HG03378 (cell line): ENCODE data around the gene DRD3.

Experiments used
- ATAC-seq: cut with Tn5 transposase; IDR thresholded peaks from one replicate; pipeline ENCODE4 v1.9.1; 2021; ENCODE audit warnings: mild to moderate bottlenecking, moderate library complexity; ENCODE audit not compliant: unreplicated experiment

The DRD3 gene

DNA sequence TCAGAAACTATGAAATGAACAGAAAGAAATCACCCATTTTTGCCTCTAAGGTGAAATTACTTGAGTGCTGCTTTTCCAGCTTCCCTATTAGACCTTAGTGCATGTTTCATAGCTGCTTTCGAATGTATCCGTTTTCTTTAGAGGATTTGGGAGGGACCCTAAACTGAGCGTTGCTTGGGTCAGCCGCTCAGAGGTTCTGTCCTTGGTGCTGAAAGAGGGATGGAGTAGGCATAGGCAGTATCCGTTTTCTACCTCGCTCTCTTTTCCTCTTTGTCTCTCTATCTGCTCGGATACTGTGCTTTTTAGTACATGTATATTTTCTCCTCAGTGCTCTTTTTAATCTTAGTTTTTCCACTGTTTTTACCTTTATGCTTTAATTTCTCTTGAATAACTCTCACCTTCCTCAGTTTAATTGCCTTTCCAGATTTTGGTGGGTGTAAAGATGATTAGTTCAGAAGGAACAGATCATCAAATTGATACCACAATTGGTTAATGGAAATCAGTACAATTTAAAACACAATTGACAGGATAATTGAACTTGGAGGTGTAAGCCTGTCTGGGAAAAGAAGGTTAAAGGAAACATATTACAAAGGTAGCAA, at the start of gene DRD3:
Gene DRD3, minus strand, starts transcription at position 283 of the 599 bp plus-strand sequence. CDS start 7,060 bp downstream, outside the sequence.
- ATAC-seq, result no peak

- no peak for ATAC-seq
Observed at GRCh38 chr3:114227076-114227475, 48.2 kb upstream of the DRD3 start.

DNA sequence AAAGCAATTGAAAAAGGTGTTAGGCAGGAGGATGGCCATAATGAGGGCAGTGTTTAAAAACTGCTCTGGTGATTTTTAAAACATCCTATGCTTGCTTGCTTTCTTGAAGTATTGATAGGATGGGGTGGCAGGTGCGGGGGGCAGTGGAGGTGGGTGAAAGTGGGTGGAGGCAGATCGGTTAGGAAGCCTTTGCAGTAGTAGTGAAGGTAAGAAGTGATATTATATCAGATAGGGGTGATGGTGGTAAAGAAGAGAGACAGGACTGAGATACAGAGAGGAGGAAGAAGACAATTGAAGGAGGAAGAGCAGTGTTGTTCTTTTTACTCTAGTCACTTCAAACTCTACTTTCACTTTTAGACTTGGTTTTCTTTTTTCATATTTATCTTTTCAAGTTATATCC, 47.5 kb upstream of the DRD3 start:
- no peak for ATAC-seq

GRCh38 chr3:114223143-114223542, 44.3 kb upstream of the DRD3 start:
- ATAC-seq, result peak; percentile 87

DNA sequence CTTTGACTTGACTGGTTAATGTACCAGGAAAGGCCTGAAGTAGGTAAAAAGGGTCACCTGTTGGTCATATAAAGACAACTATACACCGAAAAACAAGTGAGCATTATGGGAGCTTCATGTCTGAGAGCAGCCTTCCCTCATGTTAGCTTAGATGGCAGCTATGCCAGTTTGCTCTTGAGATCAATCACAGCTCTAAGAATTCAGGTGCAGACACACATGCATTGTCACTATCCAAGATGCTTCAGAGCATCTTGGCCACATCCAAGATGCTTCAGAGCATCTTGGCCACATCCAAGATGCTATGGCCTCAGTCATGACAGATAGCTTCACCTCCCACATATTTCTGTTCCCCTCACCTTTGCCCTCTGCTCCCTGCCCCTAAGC, 43.0 kb upstream of the DRD3 start:
- no peak for ATAC-seq

DNA sequence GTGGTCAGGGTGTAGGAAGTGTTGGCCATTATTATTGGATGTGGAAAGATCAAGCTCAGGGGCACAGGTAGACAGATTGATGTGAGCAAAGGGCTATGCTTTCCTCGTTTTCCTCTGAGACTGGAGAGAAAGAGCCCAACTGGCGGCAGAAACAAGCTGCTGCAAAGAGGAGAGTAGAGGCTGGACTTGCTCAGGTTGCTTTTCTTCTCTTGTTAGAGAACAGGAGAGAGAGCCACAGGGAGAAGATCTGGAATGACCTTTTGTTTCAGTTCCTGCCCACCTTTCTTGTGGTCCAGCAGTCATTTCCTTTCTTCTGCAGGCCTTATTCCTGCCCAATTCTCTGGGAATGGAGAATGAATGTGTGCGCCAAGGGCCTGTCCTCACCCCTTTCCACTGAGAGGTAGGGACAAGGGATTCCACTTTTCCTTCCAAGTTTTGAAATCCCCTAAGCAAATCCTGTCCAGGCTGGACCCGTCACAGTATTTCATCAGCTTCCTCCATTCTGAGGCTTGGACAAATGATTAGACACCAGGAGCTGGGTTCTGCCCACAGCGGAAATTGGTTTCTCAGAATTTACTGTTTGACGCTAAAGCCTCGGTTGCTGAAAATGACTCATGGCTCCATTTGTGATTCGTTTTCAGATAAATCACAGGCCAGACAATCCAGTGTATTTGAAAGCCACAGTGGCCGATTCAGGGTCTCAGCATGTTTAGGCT, 42.5 kb upstream of the DRD3 start:
- ATAC-seq, result peak; percentile 41

DNA sequence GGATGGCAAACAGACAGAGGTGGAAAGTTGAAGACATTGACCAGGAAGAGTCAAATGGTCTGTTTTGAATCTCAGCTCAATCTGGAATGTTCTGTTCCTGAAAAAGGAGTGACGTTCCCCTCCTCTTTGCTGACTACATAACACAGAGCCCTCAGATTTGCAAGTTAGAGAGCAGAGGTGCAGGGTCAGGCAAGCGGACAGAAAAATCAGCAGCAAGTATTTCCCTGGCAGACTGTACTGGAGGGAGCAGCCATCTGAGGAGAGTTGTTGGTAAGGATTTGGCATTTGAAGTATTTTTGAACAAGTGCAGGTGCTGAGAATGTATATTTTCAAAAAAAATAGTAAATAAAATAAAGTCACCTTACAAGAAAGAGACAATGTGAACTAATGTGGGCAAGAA, 40.9 kb upstream of the DRD3 start:
- no peak for ATAC-seq

GRCh38 chr3:114218578-114219185, 39.8 kb upstream of the DRD3 start:
- no peak for ATAC-seq

DNA sequence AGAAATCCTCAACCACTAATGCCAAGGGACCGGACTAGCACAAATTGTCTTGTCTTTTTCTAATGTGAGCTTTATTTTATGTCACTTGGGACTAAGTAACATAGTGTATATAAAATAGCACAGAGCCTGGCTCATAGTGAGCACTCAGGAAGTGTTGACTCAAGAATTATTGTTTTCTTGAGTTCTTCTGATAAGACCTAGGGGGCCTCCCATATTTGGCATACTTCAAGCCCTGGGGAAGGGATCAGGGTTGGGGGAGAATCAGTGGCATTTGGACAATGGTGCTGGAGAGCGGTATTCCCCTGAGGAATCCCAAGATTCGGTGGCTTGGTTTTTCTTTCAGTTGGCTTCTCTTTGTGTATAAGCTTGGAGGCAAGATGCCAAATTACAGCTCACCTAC, 39.2 kb upstream of the DRD3 start:
- no peak for ATAC-seq

DNA sequence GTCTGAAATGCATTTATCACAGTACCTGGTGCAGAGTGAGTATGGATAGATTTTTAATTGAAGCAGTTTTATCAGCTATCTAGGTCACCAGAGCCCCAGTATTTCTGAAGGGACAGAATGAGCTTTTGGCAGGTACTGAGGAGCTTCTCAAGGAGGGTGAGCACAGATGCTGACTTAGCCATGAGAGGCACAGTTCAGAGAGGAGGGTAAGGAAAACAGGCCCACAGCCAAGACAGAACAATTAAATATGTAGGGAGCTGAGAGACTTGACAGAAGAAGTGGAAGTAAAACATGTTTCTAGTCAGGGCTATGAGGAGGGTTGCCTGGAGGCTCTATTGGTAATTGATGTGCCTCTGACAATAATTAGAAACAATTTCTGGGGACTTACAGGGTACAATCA, 38.4 kb upstream of the DRD3 start:
- ATAC-seq, result no peak

GRCh38 chr3:114216186-114216970, 37.5 kb upstream of the DRD3 start:
- ATAC-seq, result no peak

- ATAC-seq, result peak; percentile 20
Observed at GRCh38 chr3:114214542-114215341, 35.9 kb upstream of the DRD3 start.

GRCh38 chr3:114213627-114214541, 35.0 kb upstream of the DRD3 start:
- ATAC-seq, result peak; percentile 81

DNA sequence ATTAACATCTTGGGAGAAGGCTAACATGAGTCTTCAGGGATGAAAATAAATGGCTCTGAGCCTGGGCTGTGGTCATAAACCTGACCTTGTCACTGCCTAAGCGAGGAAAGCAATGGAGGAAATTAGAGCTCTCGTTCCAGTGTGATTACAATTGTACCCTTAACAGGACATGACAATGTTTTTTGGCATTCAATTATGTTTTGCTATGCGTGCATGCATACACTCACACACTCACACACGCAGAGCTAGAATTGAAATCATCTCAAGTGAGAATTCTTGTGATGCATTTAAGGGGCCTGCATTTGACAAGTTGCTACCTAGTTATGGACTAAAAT, 34.4 kb upstream of the DRD3 start:
- ATAC-seq, result no peak

DNA sequence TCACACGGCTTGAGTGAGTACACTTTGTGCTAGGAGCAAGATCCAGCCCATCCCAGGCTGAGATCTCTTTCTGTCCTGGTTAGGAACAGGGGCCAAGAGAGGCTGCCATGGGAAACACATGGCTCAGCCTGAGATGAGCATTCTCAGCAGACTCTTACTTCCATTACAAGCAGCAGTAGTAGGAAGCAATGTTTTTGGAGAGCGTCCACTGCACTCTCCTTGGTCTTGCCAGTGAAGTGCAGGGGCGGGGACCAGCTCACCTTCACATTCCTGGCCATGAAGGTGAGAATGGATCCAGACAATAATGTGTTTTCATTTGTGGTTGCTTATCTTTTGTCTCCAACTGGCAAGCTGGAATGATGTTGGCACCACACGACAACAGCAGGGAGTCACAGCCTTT, 33.8 kb upstream of the DRD3 start:
- ATAC-seq, result no peak

GRCh38 chr3:114207768-114208167, 28.9 kb upstream of the DRD3 start:
- peak; percentile 92 for ATAC-seq

DNA sequence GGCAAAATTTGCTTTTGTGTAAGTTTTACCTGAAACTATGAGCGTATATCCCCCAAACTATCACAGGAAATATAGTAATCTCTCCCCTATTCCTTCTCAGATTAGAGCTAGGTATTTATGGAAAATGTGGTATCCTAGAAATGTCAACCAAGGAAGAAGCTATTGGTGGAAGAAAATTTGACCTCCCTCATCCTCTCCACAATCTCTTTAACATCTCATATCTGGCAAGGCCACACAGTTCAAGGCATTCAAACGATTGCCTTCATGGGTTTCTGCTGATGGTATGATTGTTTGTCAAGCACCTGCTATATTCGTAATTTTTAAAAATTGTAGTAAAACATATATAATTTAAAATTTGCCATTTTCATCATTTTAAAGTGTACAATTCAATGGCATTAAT, 27.5 kb upstream of the DRD3 start:
- ATAC-seq, result no peak

DNA sequence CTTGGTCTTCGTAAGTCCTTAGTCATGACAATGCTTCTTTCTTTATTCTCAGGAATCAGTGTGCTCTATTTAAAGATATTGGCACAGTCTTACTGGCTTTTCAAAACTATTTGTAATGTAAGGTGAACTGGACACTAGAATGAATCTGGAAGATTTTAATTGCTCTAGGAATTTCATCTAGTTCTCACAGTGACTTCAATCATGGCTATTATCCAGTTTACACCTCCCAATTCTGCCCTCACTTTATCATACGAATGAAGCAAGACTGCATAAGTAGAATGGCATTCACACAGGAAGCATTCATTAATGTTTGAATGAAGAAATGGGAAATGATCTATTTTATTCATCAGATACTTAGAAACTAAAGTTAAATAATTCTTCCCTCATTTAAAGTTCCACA, 26.7 kb upstream of the DRD3 start:
- ATAC-seq, result no peak

DNA sequence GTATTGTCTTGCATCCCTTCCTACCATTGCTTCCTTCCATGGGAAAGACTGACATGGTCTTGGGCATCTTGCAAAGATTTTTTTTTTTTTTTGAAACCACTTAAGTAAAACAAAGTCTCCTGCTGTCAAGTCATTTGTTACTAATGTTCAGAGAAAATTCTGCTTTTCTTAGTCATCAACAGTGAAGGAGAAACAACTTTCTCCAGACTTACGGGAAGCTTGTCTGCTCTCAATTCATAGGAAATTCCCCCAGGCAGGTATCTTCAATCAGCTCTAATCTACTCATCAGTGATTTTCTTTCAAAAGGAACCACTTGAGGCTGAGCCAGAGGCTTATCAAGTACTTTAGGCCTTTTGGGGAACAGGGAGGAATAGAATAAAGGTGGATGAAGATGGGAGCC, 15.9 kb upstream of the DRD3 start:
- no peak for ATAC-seq

DNA sequence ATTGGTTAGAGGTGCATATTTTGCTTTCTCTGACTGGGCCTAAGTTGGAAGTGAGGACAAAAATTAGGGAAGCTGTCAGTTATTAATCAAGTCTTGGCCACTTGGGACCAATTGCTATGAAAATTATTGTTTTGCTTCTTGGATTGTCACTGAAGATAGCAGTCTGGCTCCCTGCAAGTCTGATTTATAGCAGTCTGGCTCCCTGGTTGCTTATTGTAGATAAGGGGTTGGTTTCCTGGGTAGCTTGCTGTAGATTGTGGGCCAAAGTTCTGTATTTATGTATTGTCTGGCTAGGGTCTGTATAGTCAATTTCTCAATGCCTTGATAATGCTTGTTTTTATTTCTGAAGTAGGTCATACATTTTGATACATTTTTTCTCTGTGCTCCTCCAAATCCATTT, 13.3 kb upstream of the DRD3 start:
- no peak for ATAC-seq
